A549 (cell line): ENCODE results near the gene ULK2. TPM values are rescaled to one million over a fixed set of nuclear protein-coding genes. Genes with fewer than 3 reads are reported as not detected.
"Not testable (repeated sequence)": the region's sequence is repeated elsewhere in the genome, so short reads cannot be mapped to it uniquely, and the experiment has no call there.

Source experiments
- ATAC-seq, 2 experiments: fragments of 200-7000 bp in 1 of 2; fragments of >200 bp in 1 of 2; cut with Nextera tagmentation in 1 of 2; cut with Tn5 transposase in 1 of 2; 3 replicates each; pipeline versions ENCODE4 v1.8.0 to v1.9.1; 2018 to 2020; ENCODE audit warnings: mild to moderate bottlenecking in 1 of 2, moderate library complexity in 1 of 2
- CTCF ChIA-PET: fragments of 300-600 bp; sonication (Branson Sonifier 250); formaldehyde crosslinking; extraction: SDS; loops from one replicate; lab custom pipeline; 2021; ENCODE audit warnings: antibody characterized with exemption, inconsistent platforms; lab: Yijun Ruan, JAX
- POLR2A ChIA-PET: fragments of 350-600 bp; formaldehyde crosslinking; extraction: SDS; loops from one replicate; lab custom pipeline; 2021; ENCODE audit warnings: antibody characterized with exemption, inconsistent platforms; lab: Yijun Ruan, JAX
- DNase-seq, 2 experiments: peaks; one replicate each; pipeline versions ENCODE4 v3.0.0 to v3.0.0-alpha.2; 2011 to 2016; ENCODE audit warnings: low read depth in 1 of 2, low spot score in 1 of 2
- FAIRE-seq: peaks from 2 replicates; lab custom pipeline; 2011; peaks lifted over from hg19 to GRCh38; lab: Jason Lieb, UNC
- H3K27ac ChIP-seq, 2 experiments: fragments of >200 bp; sonication (Bioruptor Twin); formaldehyde crosslinking; 3 replicates each; pipeline ENCODE4 v1.5.1; 2016 to 2017
- H3K4me1 ChIP-seq: fragments of >200 bp; sonication (Bioruptor Twin); formaldehyde crosslinking; 3 replicates; pipeline ENCODE4 v1.6.1; 2016
- H3K4me2 ChIP-seq: fragments of >200 bp; sonication (Bioruptor Twin); formaldehyde crosslinking; 3 replicates; pipeline ENCODE4 v1.6.1; 2016
- H3K4me3 ChIP-seq: fragments of >200 bp; sonication (Bioruptor Twin); formaldehyde crosslinking; 3 replicates; pipeline ENCODE4 v1.5.1; 2016
- H3K9me3 ChIP-seq: fragments of >200 bp; sonication (Bioruptor Twin); formaldehyde crosslinking; 3 replicates; pipeline ENCODE4 v1.6.1; 2016
- CBX2 ChIP-seq: fragments of 200-600 bp; sonication (generic); IDR thresholded peaks from 2 replicates; pipeline ENCODE4 v1.6.1; 2016; ENCODE audit warnings: low read depth, mild to moderate bottlenecking, borderline replicate concordance
- CEBPB ChIP-seq, 2 experiments: fragments of >200 bp in 1 of 2; sonication (Bioruptor Twin) in 1 of 2; formaldehyde crosslinking in 1 of 2; IDR thresholded peaks; 2 replicates each; pipeline ENCODE4 v1.6.1; 2012 to 2016
- CHD2 ChIP-seq: fragments of 150-350 bp; IDR thresholded peaks from 2 replicates; pipeline ENCODE4 v1.6.1; 2014; ENCODE audit warnings: low read length; ENCODE audit not compliant: partially characterized antibody
- CHD4 ChIP-seq: fragments of 200-600 bp; sonication (generic); IDR thresholded peaks from 2 replicates; pipeline ENCODE4 v1.6.1; 2016; ENCODE audit warnings: antibody characterized with exemption, mild to moderate bottlenecking, borderline replicate concordance
- CTCF ChIP-seq: fragments of >200 bp; sonication (Bioruptor Twin); formaldehyde crosslinking; IDR thresholded peaks from 3 replicates; pipeline ENCODE4 v1.5.1; 2016
- EHMT2 ChIP-seq: fragments of 200-600 bp; sonication (generic); IDR thresholded peaks from 2 replicates; pipeline ENCODE4 v1.6.1; 2016; ENCODE audit warnings: antibody characterized with exemption, low read depth, mild to moderate bottlenecking, moderate library complexity
- EP300 ChIP-seq, 2 experiments: fragments of >200 bp; sonication (Bioruptor Twin); formaldehyde crosslinking; IDR thresholded peaks; 2 replicates in 1 of 2; 3 replicates in 1 of 2; pipeline ENCODE4 v1.6.1; 2016 to 2017
- GATA3 ChIP-seq: IDR thresholded peaks from 2 replicates; pipeline ENCODE4 v1.6.1; 2012; ENCODE audit warnings: borderline replicate concordance
- HMGXB4 ChIP-seq: fragments of 250-450 bp; sonication (Bioruptor Pico); IDR thresholded peaks from 2 replicates; pipeline ENCODE4 v1.5.0; 2021; ENCODE audit warnings: mild to moderate bottlenecking, moderate library complexity, borderline replicate concordance
- JUN ChIP-seq, 2 experiments: fragments of >200 bp; sonication (Bioruptor Twin); formaldehyde crosslinking; IDR thresholded peaks; 2 replicates in 1 of 2; 3 replicates in 1 of 2; pipeline ENCODE4 v1.6.1; 2016 to 2017
- MAX ChIP-seq: IDR thresholded peaks from 2 replicates; pipeline ENCODE4 v1.6.1; 2012
- NR3C1 ChIP-seq: fragments of >200 bp; sonication (Bioruptor Twin); formaldehyde crosslinking; IDR thresholded peaks from 3 replicates; pipeline ENCODE4 v1.6.1; 2017
- PBX3 ChIP-seq: IDR thresholded peaks from 2 replicates; pipeline ENCODE4 v1.6.1; 2012
- REST ChIP-seq: fragments of 200-600 bp; sonication (generic); IDR thresholded peaks from 2 replicates; pipeline ENCODE4 v1.6.1; 2016; ENCODE audit warnings: antibody characterized with exemption, mild to moderate bottlenecking, moderate library complexity
- ZC3H11A ChIP-seq: fragments of 450-650 bp; IDR thresholded peaks from 2 replicates; pipeline ENCODE4 v1.6.1; 2014; ENCODE audit warnings: antibody characterized with exemption, mild to moderate bottlenecking
- ZFP36 ChIP-seq: fragments of 450-650 bp; IDR thresholded peaks from 2 replicates; pipeline ENCODE4 v1.6.1; 2014; ENCODE audit warnings: borderline replicate concordance; ENCODE audit not compliant: partially characterized antibody
- WGBS: methylation state at CpG from one replicate; pipeline ENCODE4 v1.1.6; 2017; ENCODE audit errors: missing lambda C conversion rate; 5-methylcytosine and 5-hydroxymethylcytosine counted together
- polyA plus RNA-seq, 4 experiments: library from polyadenylated mRNA; depleted of rRNA in 3 of 4; stranded (reverse); fragments of >200 nt; fragmentation: RNase III in 1 of 4; extraction: RNeasy Plus Mini Kit Qiagen cat#74134 plus additional on column Dnase treatment in 1 of 4; gene quantifications; 2 replicates in 3 of 4; 3 replicates in 1 of 4; pipeline ENCODE4 v1.2.3, GENCODE V29; 2011 to 2017

The ULK2 gene
- polyA plus RNA-seq, 2 of the 4 experiments (the other 2 are of a cell fraction) = 14.4 to 40.9 TPM

- no peak for TF ChIP-seq CHD2
- TF ChIP-seq PBX3 = no peak
- TF ChIP-seq NR3C1 = no peak
- no peak for TF ChIP-seq ZC3H11A
- 0 out of 2 replicates have a peak, but pooled peaks have one; percentile 13 for TF ChIP-seq MAX
- TF ChIP-seq EHMT2 = no peak
- no peak for TF ChIP-seq GATA3
- no peak for TF ChIP-seq HMGXB4 (CRISPR knock-in tag)
- no peak for TF ChIP-seq CEBPB (IDR thresholded peaks at IDR 0.05)
- TF ChIP-seq, all 56 proteins: peak for 5
Observed at GRCh38 chr17:19766421-19767270, 101.1 kb downstream of the ULK2 start (continued).

GRCh38 chr17:19766016-19766415 is 101.7 kb downstream of the ULK2 start:
- peak; percentile 6 to 23; a peak in 4 of 6 replicates for ATAC-seq
- Histone ChIP-seq H3K4me3 (no peak overlapping the region), H3K9me3 (no peaks in the 10 kb centered on the region), H3K27ac (peak overlapping the region; percentile 9 to 51; a peak in 3 of 6 replicates), H3K4me2 (no peak overlapping the region), H3K4me1 (peaks cover 10% of the 10 kb centered on the region)
- ChIA-PET CTCF (interaction anchor here (0.6 to 22.4 kb wide), 85 partner anchors 11 to 419 kb away, joined by 3 to 681 read pairs (median 5); partner anchors contain the start of genes ALDH3A1, ALDH3A2, B9D1 and MAPK7), POLR2A (interaction anchor here (0.6 to 1.3 kb wide), 3 partner anchors 12 to 389 kb away, joined by 3 to 4 read pairs (median 3); no protein-coding TSS in a partner anchor)
- no peak for FAIRE-seq
- 68% methylated on average over 7 of the region's 7 CpGs for WGBS
- DNase-seq = no peak
- TF ChIP-seq REST (no peak), CHD4 (no peak), EP300 (IDR thresholded peaks at IDR 0.05) (no peak), CTCF (no peak), JUN (IDR thresholded peaks at IDR 0.05) (no peak), CBX2 (no peak), ZFP36 (no peak)

GRCh38 chr17:19763991-19764390 is 103.7 kb downstream of the ULK2 start:
- POLR2A ChIA-PET = interaction anchor here (0.5 to 3.5 kb wide), 6 partner anchors 11 to 397 kb away, joined by 4 to 30 read pairs (median 8); partner anchors contain the start of gene ALDH3A2
- not testable (repeated sequence) for DNase-seq, H3K4me3 ChIP-seq, ATAC-seq, H3K9me3 ChIP-seq, H3K4me2 ChIP-seq, FAIRE-seq
- H3K4me1 ChIP-seq = peaks cover 10% of the 10 kb centered on the region
- peak overlapping the region in 1 of 2 experiments; percentile 4; a peak in 1 of 6 replicates for H3K27ac ChIP-seq
- CTCF ChIA-PET = interaction anchor here (1.2 to 22.4 kb wide), 17 partner anchors 13 to 406 kb away, joined by 3 to 681 read pairs (median 22); partner anchors contain the start of genes ALDH3A1, ALDH3A2, B9D1 and SLC47A2
- 94% methylated on average over 6 of the region's 6 CpGs for WGBS
